Stimulated activated naive CD4-positive, alpha-beta T cell treated with Interleukin-2 at 50 U/mL for 16 hours (primary cell): ENCODE measurements around the gene TADA2B.
A peak's percentile ranks its signal among the peaks of the same experiment; 100 is the strongest.

Source experiments
- DNase-seq: peaks from one replicate; lab custom pipeline; 2025; lab: John Stamatoyannopoulos, UW

Gene TADA2B

GRCh38 chr4:7043284-7044136 lies at the start of gene TADA2B:
Gene TADA2B, plus strand, starts transcription at chr4:7043372. Its CDS starts 208 bp downstream, at chr4:7043580.
- peak; percentile 68 for DNase-seq

GRCh38 chr4:6996481-6996880 lies 46.7 kb upstream of the TADA2B start:
- no peak for DNase-seq

GRCh38 chr4:6999172-7000086 lies 43.7 kb upstream of the TADA2B start:
- peak; percentile 11 for DNase-seq

- DNase-seq: no peak
Measured at GRCh38 chr4:7000421-7001176, 42.6 kb upstream of the TADA2B start.

GRCh38 chr4:7001271-7001670 lies 41.9 kb upstream of the TADA2B start:
- DNase-seq: no peak

- no peak for DNase-seq
Measured at GRCh38 chr4:7002336-7002735, 40.8 kb upstream of the TADA2B start.

- DNase-seq: no peak
Measured at GRCh38 chr4:7003176-7003878, 39.8 kb upstream of the TADA2B start.

- DNase-seq: no peak
Measured at GRCh38 chr4:7003879-7004240, 39.3 kb upstream of the TADA2B start.

GRCh38 chr4:7004331-7004730 lies 38.8 kb upstream of the TADA2B start:
- no peak for DNase-seq

- no peak for DNase-seq
Measured at GRCh38 chr4:7005571-7005970, 37.6 kb upstream of the TADA2B start.

GRCh38 chr4:7006411-7006810 lies 36.8 kb upstream of the TADA2B start:
- no peak for DNase-seq

- no peak for DNase-seq
Measured at GRCh38 chr4:7007142-7007907, 35.8 kb upstream of the TADA2B start.

GRCh38 chr4:7007944-7008343 lies 35.2 kb upstream of the TADA2B start:
- no peak for DNase-seq

GRCh38 chr4:7009564-7009963 lies 33.6 kb upstream of the TADA2B start:
- no peak for DNase-seq

- no peak for DNase-seq
Measured at GRCh38 chr4:7013175-7013574, 30.0 kb upstream of the TADA2B start.

- no peak for DNase-seq
Measured at GRCh38 chr4:7014815-7015214, 28.4 kb upstream of the TADA2B start.

- DNase-seq: no peak
Measured at GRCh38 chr4:7015383-7016035, 27.7 kb upstream of the TADA2B start.

GRCh38 chr4:7016086-7016485 lies 27.1 kb upstream of the TADA2B start:
- DNase-seq: no peak

- DNase-seq: no peak
Measured at GRCh38 chr4:7016512-7016911, 26.7 kb upstream of the TADA2B start.

GRCh38 chr4:7017446-7018048 lies 25.6 kb upstream of the TADA2B start:
- no peak for DNase-seq
